22Rv1 (cell line): ENCODE measurements around the gene DOK6.

Experiments
- ZFX ChIP-seq: fragments of 450-650 bp; IDR thresholded peaks from 2 replicates; pipeline ENCODE4 v1.6.1; 2017; ENCODE audit warnings: antibody characterized with exemption, borderline replicate concordance
- TF ChIP-seq, protein P1 (sequence below): fragments of 450-650 bp; IDR thresholded peaks from 2 replicates; pipeline ENCODE4 v1.5.1; 2017; ENCODE audit warnings: mild to moderate bottlenecking

DNA sequence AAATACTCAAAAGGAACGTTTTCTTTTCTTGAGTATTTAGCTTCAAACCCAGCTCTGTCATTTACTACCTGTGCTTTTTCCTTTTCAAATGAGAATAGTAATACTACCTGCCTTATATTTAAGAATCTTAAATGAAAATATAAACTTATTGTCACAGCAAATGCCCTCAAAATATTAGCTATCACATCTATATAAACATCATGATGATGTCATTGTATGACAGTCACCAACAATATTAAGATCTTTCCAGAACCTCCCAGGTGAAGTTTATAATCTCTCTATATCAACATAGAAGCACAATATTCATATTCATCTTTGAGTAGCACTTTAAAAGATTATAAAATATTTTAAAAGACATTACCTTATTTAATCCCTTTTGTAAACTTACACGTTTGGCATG lies 92.2 kb downstream of the DOK6 start:
- TF ChIP-seq, protein P1, sequence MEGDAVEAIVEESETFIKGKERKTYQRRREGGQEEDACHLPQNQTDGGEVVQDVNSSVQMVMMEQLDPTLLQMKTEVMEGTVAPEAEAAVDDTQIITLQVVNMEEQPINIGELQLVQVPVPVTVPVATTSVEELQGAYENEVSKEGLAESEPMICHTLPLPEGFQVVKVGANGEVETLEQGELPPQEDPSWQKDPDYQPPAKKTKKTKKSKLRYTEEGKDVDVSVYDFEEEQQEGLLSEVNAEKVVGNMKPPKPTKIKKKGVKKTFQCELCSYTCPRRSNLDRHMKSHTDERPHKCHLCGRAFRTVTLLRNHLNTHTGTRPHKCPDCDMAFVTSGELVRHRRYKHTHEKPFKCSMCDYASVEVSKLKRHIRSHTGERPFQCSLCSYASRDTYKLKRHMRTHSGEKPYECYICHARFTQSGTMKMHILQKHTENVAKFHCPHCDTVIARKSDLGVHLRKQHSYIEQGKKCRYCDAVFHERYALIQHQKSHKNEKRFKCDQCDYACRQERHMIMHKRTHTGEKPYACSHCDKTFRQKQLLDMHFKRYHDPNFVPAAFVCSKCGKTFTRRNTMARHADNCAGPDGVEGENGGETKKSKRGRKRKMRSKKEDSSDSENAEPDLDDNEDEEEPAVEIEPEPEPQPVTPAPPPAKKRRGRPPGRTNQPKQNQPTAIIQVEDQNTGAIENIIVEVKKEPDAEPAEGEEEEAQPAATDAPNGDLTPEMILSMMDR, result no peak
- TF ChIP-seq ZFX, result no peak
